DND-41 (cell line): ENCODE results near the gene NCOR1.

Experiments
- ATAC-seq: fragments of 200-7000 bp; cut with Tn5 transposase; 3 replicates; pipeline ENCODE4 v1.9.1; 2021; ENCODE audit warnings: low read depth; ENCODE audit not compliant: insufficient read depth
- DNase-seq: peaks from one replicate; pipeline ENCODE4 v3.0.0-alpha.2; 2020
- H2AFZ ChIP-seq: 2 replicates; pipeline ENCODE4 v1.6.0; 2012; ENCODE audit warnings: low read depth, low read length
- H3K27ac ChIP-seq: 2 replicates; pipeline ENCODE4 v1.5.1; 2012; ENCODE audit warnings: low read length, inconsistent platforms
- H3K27me3 ChIP-seq: fragments of 200-600 bp; sonication (generic); 2 replicates; pipeline ENCODE4 v1.6.0; 2012; ENCODE audit warnings: low read length, mild to moderate bottlenecking, inconsistent platforms; ENCODE audit not compliant: insufficient read depth, poor library complexity
- H3K36me3 ChIP-seq: 2 replicates; pipeline ENCODE4 v1.5.1; 2012; ENCODE audit warnings: low read length, inconsistent platforms; ENCODE audit not compliant: insufficient read depth
- H3K4me1 ChIP-seq: 2 replicates; pipeline ENCODE4 v1.5.1; 2012; ENCODE audit warnings: mild to moderate bottlenecking, low read length; ENCODE audit not compliant: insufficient read depth
- H3K4me2 ChIP-seq: 2 replicates; pipeline ENCODE4 v1.6.0; 2012; ENCODE audit warnings: mild to moderate bottlenecking, moderate library complexity, low read length, inconsistent platforms; ENCODE audit not compliant: insufficient read depth
- H3K4me3 ChIP-seq, 2 experiments: fragments of 200-600 bp in 1 of 2; shearing (Covaris generic) in 1 of 2; 2 replicates each; pipeline ENCODE4 v1.5.1; 2012 to 2016; ENCODE audit warnings: inconsistent platforms in 2 of 2, low read length in 2 of 2, mild to moderate bottlenecking in 2 of 2, low read depth in 1 of 2, moderate library complexity in 1 of 2
- H3K79me2 ChIP-seq: 2 replicates; pipeline ENCODE4 v1.6.0; 2012; ENCODE audit warnings: low read length, inconsistent platforms; ENCODE audit not compliant: insufficient read depth
- H3K9ac ChIP-seq: 2 replicates; pipeline ENCODE4 v1.6.0; 2012; ENCODE audit warnings: low read depth, mild to moderate bottlenecking, inconsistent platforms, low read length, moderate library complexity
- H3K9me3 ChIP-seq: 2 replicates; pipeline ENCODE4 v1.5.1; 2012; ENCODE audit warnings: low read length, moderate library complexity, mild to moderate bottlenecking, inconsistent platforms; ENCODE audit not compliant: insufficient read depth, severe bottlenecking
- H4K20me1 ChIP-seq: 2 replicates; pipeline ENCODE4 v1.6.0; 2012; ENCODE audit warnings: low read length; ENCODE audit not compliant: insufficient read depth
- CTCF ChIP-seq: IDR thresholded peaks from 2 replicates; pipeline ENCODE4 v1.5.1; 2012; ENCODE audit warnings: borderline replicate concordance, low read length, moderate library complexity, mild to moderate bottlenecking; ENCODE audit not compliant: poor library complexity, severe bottlenecking; ENCODE audit errors: extremely low read depth
- EZH2 ChIP-seq: IDR thresholded peaks from 3 replicates; pipeline ENCODE4 v1.6.1; 2012; ENCODE audit warnings: borderline replicate concordance, low read depth, mild to moderate bottlenecking, moderate library complexity, low read length, inconsistent platforms; ENCODE audit not compliant: severe bottlenecking

Gene NCOR1

GRCh38 chr17:16108386-16108785, 106.9 kb downstream of the NCOR1 start:
- no peaks in the 10 kb centered on the region for H4K20me1 ChIP-seq
- no peaks in the 10 kb centered on the region for H3K9me3 ChIP-seq
- H3K27ac ChIP-seq: no peak overlapping the region

GRCh38 chr17:16107165-16107770, 108.1 kb downstream of the NCOR1 start:
- no peak for DNase-seq
- Histone ChIP-seq H3K79me2 (no peaks in the 10 kb centered on the region), H2AFZ (no peak overlapping the region), H3K27me3 (no peaks in the 10 kb centered on the region), H3K4me1 (no peaks in the 10 kb centered on the region), H4K20me1 (no peaks in the 10 kb centered on the region), H3K36me3 (peaks cover 52% of the 10 kb centered on the region), H3K27ac (no peak overlapping the region), H3K9me3 (no peaks in the 10 kb centered on the region), H3K4me2 (no peak overlapping the region), H3K4me3 (no peak overlapping the region), H3K9ac (no peak overlapping the region)
- no peak for ATAC-seq
- TF ChIP-seq EZH2 (no peak), CTCF (no peak)

More at GRCh38 chr17:16108386-16108785, 106.9 kb downstream of the NCOR1 start:
- TF ChIP-seq CTCF (no peak), EZH2 (no peak)
- Histone ChIP-seq H3K4me2 (no peak overlapping the region), H2AFZ (no peak overlapping the region), H3K27me3 (no peaks in the 10 kb centered on the region), H3K9ac (no peak overlapping the region), H3K36me3 (peaks cover 56% of the 10 kb centered on the region), H3K79me2 (no peaks in the 10 kb centered on the region), H3K4me1 (no peaks in the 10 kb centered on the region), H3K4me3 (no peak overlapping the region)
- DNase-seq: no peak
- ATAC-seq: no peak

GRCh38 chr17:16106161-16106891, 109.0 kb downstream of the NCOR1 start:
- Histone ChIP-seq H3K36me3 (peaks cover 57% of the 10 kb centered on the region), H3K4me3 (no peak overlapping the region), H3K27ac (no peak overlapping the region), H2AFZ (no peak overlapping the region), H3K79me2 (no peaks in the 10 kb centered on the region), H3K4me2 (no peak overlapping the region), H3K27me3 (no peaks in the 10 kb centered on the region), H3K4me1 (no peaks in the 10 kb centered on the region), H4K20me1 (no peaks in the 10 kb centered on the region), H3K9ac (no peak overlapping the region), H3K9me3 (no peaks in the 10 kb centered on the region)
- DNase-seq (no peak), ATAC-seq (no peak)
- TF ChIP-seq EZH2 (no peak), CTCF (no peak)
